ENCODE results near the gene RHOB. TPM values are rescaled to one million over a fixed set of nuclear protein-coding genes. Genes with fewer than 3 reads are reported as not detected.

RHOB gene
- total and polyA plus RNA-seq, 2 of the 13 experiments (the other 11 are each of a cell fraction or from before 2014, with no cell fraction given) = 192 to 268 TPM

DNA sequence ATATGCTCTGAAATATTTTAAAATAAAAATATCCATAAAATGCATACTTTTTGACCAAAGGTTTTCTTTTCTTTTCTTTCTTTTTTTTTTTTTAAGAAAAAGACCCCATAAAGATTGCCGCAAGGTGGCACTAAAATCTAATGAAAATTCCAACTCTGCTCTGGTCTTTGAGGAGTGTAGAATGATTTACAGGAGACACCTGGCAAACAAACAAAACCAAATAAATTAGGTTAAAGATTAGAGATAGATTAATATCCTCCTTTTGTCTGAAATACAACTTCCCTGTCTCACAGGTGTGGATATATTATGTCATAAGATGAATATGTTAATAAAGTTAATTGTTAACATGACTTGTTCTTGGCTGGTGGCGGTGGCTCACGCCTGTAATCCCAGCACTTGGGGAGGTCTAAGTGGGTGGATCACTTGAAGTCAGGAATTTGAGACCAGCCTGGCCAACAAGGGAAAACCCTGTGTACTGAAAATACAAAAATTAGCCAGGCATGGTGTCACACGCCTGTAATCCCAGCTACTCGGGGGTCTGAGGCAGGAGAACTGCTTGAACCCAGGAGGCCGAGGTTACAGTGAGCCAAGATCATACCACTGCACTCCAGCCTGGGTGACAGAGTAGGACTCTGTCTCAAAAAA is 3.5 kb upstream of the RHOB start (continued):
- TF ChIP-seq ZBTB3 (CRISPR knock-in tag; IDR thresholded peaks at IDR 0.05; ENCODE audit: borderline replicate concordance, low read depth) (no peak), PRMT3 (CRISPR knock-in tag; IDR thresholded peaks at IDR 0.05; ENCODE audit: borderline replicate concordance, low read depth) (no peak), SALL1 (CRISPR knock-in tag; IDR thresholded peaks at IDR 0.05) (peak; percentile 64), TCF12 (IDR thresholded peaks at IDR 0.05) (no peak), TCF12 (CRISPR knock-in tag; IDR thresholded peaks at IDR 0.05) (no peak), ZNF205 (CRISPR knock-in tag; IDR thresholded peaks at IDR 0.05) (no peak), E2F5 (CRISPR knock-in tag; conservative IDR thresholded peaks at IDR 0.05) (no peak), CREB1 (IDR thresholded peaks at IDR 0.05) (0 out of 2 replicates have a peak, but pooled peaks have one; percentile 18), CREB1 (CRISPR knock-in tag; IDR thresholded peaks at IDR 0.05) (peak; percentile 70), UBTF (CRISPR knock-in tag; IDR thresholded peaks at IDR 0.05) (no peak), BORCS8-MEF2B (CRISPR knock-in tag; IDR thresholded peaks at IDR 0.05) (0 out of 2 replicates have a peak, but pooled peaks have one; percentile 23), NFYB (CRISPR knock-in tag; IDR thresholded peaks at IDR 0.05) (no peak), PLRG1 (conservative IDR thresholded peaks at IDR 0.05) (no peak), CCDC6 (CRISPR knock-in tag; IDR thresholded peaks at IDR 0.05) (no peak), FOXJ3 (CRISPR knock-in tag; IDR thresholded peaks at IDR 0.05; ENCODE audit: borderline replicate concordance) (0 out of 2 replicates have a peak, but pooled peaks have one; percentile 29), NFATC3 (CRISPR knock-in tag; IDR thresholded peaks at IDR 0.05) (no peak)
- TF ChIP-seq, protein P1, sequence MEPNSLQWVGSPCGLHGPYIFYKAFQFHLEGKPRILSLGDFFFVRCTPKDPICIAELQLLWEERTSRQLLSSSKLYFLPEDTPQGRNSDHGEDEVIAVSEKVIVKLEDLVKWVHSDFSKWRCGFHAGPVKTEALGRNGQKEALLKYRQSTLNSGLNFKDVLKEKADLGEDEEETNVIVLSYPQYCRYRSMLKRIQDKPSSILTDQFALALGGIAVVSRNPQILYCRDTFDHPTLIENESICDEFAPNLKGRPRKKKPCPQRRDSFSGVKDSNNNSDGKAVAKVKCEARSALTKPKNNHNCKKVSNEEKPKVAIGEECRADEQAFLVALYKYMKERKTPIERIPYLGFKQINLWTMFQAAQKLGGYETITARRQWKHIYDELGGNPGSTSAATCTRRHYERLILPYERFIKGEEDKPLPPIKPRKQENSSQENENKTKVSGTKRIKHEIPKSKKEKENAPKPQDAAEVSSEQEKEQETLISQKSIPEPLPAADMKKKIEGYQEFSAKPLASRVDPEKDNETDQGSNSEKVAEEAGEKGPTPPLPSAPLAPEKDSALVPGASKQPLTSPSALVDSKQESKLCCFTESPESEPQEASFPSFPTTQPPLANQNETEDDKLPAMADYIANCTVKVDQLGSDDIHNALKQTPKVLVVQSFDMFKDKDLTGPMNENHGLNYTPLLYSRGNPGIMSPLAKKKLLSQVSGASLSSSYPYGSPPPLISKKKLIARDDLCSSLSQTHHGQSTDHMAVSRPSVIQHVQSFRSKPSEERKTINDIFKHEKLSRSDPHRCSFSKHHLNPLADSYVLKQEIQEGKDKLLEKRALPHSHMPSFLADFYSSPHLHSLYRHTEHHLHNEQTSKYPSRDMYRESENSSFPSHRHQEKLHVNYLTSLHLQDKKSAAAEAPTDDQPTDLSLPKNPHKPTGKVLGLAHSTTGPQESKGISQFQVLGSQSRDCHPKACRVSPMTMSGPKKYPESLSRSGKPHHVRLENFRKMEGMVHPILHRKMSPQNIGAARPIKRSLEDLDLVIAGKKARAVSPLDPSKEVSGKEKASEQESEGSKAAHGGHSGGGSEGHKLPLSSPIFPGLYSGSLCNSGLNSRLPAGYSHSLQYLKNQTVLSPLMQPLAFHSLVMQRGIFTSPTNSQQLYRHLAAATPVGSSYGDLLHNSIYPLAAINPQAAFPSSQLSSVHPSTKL (CRISPR knock-in tag; IDR thresholded peaks at IDR 0.05) = peak; percentile 36; the same call in 1 of the 2 replicates
- TF ChIP-seq, protein P2, sequence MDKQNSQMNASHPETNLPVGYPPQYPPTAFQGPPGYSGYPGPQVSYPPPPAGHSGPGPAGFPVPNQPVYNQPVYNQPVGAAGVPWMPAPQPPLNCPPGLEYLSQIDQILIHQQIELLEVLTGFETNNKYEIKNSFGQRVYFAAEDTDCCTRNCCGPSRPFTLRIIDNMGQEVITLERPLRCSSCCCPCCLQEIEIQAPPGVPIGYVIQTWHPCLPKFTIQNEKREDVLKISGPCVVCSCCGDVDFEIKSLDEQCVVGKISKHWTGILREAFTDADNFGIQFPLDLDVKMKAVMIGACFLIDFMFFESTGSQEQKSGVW (CRISPR knock-in tag; IDR thresholded peaks at IDR 0.05; ENCODE audit: borderline replicate concordance) = no peak
- TF ChIP-seq, protein P3, sequence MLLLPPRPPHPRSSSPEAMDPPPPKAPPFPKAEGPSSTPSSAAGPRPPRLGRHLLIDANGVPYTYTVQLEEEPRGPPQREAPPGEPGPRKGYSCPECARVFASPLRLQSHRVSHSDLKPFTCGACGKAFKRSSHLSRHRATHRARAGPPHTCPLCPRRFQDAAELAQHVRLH (CRISPR knock-in tag; IDR thresholded peaks at IDR 0.05; ENCODE audit: borderline replicate concordance, low read depth) = 0 out of 2 replicates have a peak, but pooled peaks have one; percentile 30
- TF ChIP-seq, protein P4, sequence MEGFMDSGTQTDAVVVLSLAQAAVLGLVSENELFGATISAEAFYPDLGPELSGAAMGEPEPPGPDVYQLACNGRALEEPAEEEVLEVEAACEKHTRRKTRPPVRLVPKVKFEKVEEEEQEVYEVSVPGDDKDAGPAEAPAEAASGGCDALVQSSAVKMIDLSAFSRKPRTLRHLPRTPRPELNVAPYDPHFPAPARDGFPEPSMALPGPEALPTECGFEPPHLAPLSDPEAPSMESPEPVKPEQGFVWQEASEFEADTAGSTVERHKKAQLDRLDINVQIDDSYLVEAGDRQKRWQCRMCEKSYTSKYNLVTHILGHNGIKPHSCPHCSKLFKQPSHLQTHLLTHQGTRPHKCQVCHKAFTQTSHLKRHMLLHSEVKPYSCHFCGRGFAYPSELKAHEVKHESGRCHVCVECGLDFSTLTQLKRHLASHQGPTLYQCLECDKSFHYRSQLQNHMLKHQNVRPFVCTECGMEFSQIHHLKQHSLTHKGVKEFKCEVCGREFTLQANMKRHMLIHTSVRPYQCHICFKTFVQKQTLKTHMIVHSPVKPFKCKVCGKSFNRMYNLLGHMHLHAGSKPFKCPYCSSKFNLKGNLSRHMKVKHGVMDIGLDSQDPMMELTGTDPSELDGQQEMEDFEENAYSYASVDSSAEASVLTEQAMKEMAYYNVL (CRISPR knock-in tag; IDR thresholded peaks at IDR 0.05; ENCODE audit: borderline replicate concordance) = no peak
